Gastroesophageal sphincter (tissue), 4 donors: ENCODE results near the gene RUSF1. TPM values are rescaled to one million over a fixed set of nuclear protein-coding genes. Genes with fewer than 3 reads are reported as not detected.

Experiments used
- ATAC-seq: fragments of 150-250 bp; one replicate; pipeline ENCODE4 v1.9.1; 2016; ENCODE audit warnings: mild to moderate bottlenecking, moderate library complexity
- H3K27ac ChIP-seq, 4 donors: fragments of 200-600 bp; sonication (generic) in 3 of 4; 1 replicate in 3 of 4; 2 replicates in 1 of 4; pipeline ENCODE4 v1.5.1; 2016 to 2019
- H3K27me3 ChIP-seq: fragments of 200-600 bp; sonication (generic); one replicate; pipeline ENCODE4 v1.5.1; 2019
- H3K36me3 ChIP-seq, 2 donors: fragments of 200-600 bp; sonication (generic); one replicate each; pipeline ENCODE4 v1.5.1; 2019; ENCODE audit warnings: control low read depth in 1 of 2
- H3K4me1 ChIP-seq, 3 donors: fragments of 200-600 bp; sonication (generic); 1 replicate in 2 of 3; 2 replicates in 1 of 3; pipeline ENCODE4 v1.5.1; 2016 to 2019; ENCODE audit warnings: control low read depth in 2 of 3
- H3K4me3 ChIP-seq, 2 donors: fragments of 200-600 bp; sonication (generic); one replicate each; pipeline ENCODE4 v1.5.1; 2019; ENCODE audit warnings: mild to moderate bottlenecking in 1 of 2, moderate library complexity in 1 of 2
- H3K9me3 ChIP-seq, 3 donors: fragments of 200-600 bp; sonication (generic); one replicate each; pipeline ENCODE4 v1.5.1; 2017 to 2019; ENCODE audit warnings: control low read depth in 2 of 3
- CTCF ChIP-seq, 4 experiments: fragments of 200-600 bp in 2 of 4; fragments of 450-650 bp in 2 of 4; sonication (generic) in 1 of 4; IDR thresholded peaks; one replicate each; pipeline ENCODE4 v1.5.1; 2017 to 2019; ENCODE audit warnings: antibody characterized with exemption in 4 of 4, mild to moderate bottlenecking in 2 of 4, moderate library complexity in 2 of 4
- EP300 ChIP-seq: sonication (generic); formaldehyde crosslinking; IDR thresholded peaks from one replicate; pipeline ENCODE4 v1.6.1; 2017; ENCODE audit warnings: antibody characterized with exemption, mild to moderate bottlenecking
- POLR2A ChIP-seq, 2 donors: fragments of 450-650 bp; IDR thresholded peaks; one replicate each; pipeline ENCODE4 v1.6.1; 2017; ENCODE audit warnings: antibody characterized with exemption in 2 of 2, mild to moderate bottlenecking in 2 of 2, moderate library complexity in 1 of 2
- POLR2AphosphoS5 ChIP-seq: sonication (generic); formaldehyde crosslinking; IDR thresholded peaks from one replicate; pipeline ENCODE4 v1.6.1; 2017; ENCODE audit warnings: antibody characterized with exemption
- WGBS, 2 donors: methylation state at CpG; one replicate each; pipeline ENCODE4 v1.1.5; 2018; ENCODE audit warnings: low coverage in 1 of 2; 5-methylcytosine and 5-hydroxymethylcytosine counted together
- total RNA-seq, 4 donors: library from RNA; depleted of rRNA; stranded (reverse); fragments of >200 nt; gene quantifications; one replicate each; pipeline ENCODE4 v1.1.0, GENCODE V29; 2016

The RUSF1 gene
- total RNA-seq, 4 donors from 2014 or later, result 31.4 to 49.7 (median 43.3) TPM

- Histone ChIP-seq H3K27me3 (peaks cover 69% of the 10 kb centered on the region), H3K36me3 (no peaks in the 10 kb centered on the region), H3K9me3 (peaks cover 0 to 9% (median 0%) of the 10 kb centered on the region in 3 donors), H3K4me3 (peak overlapping the region in 1 of 2 donors; percentile 49), H3K27ac (no peak overlapping the region), H3K4me1 (peaks cover 0 to 9% (median 4%) of the 10 kb centered on the region in 3 donors)
- ATAC-seq, result no peak
- TF ChIP-seq POLR2AphosphoS5 (no peak), CTCF (IDR thresholded peaks at IDR 0.05) (no peak), EP300 (no peak), POLR2A (IDR thresholded peaks at IDR 0.05) (no peak)
- WGBS, 2 donors, result 81% methylated on average over 7 of the region's 21 CpGs; no CpG with 5 or more reads in 1 of the 2 donors
Observed at GRCh38 chr16:31536804-31537361, 28.7 kb upstream of the RUSF1 start.

GRCh38 chr16:31535737-31536136 is 27.5 kb upstream of the RUSF1 start:
- H3K27me3 ChIP-seq, result peaks cover 80% of the 10 kb centered on the region
- no peak overlapping the region for H3K4me3 ChIP-seq
- H3K9me3 ChIP-seq, result peaks cover 0 to 9% (median 0%) of the 10 kb centered on the region in 3 donors
- 46 to 56% methylated on average over 7 to 9 of the region's 9 CpGs for WGBS, 2 donors
- H3K27ac ChIP-seq, result no peak overlapping the region
- TF ChIP-seq POLR2AphosphoS5, result no peak
- TF ChIP-seq CTCF (IDR thresholded peaks at IDR 0.05), result no peak
- TF ChIP-seq POLR2A (IDR thresholded peaks at IDR 0.05), result no peak
- TF ChIP-seq EP300, result no peak
- no peaks in the 10 kb centered on the region for H3K36me3 ChIP-seq
- no peak for ATAC-seq
- peaks cover 0 to 9% (median 4%) of the 10 kb centered on the region in 3 donors for H3K4me1 ChIP-seq

GRCh38 chr16:31532896-31533295 is 24.7 kb upstream of the RUSF1 start:
- Histone ChIP-seq H3K27me3 (peaks cover 81% of the 10 kb centered on the region), H3K4me3 (no peak overlapping the region), H3K9me3 (no peaks in the 10 kb centered on the region), H3K4me1 (peaks cover 0 to 28% (median 10%) of the 10 kb centered on the region in 3 donors), H3K36me3 (no peaks in the 10 kb centered on the region), H3K27ac (no peak overlapping the region)
- ATAC-seq, result no peak
- no peak for TF ChIP-seq EP300
- no peak for TF ChIP-seq POLR2AphosphoS5
- no peak for TF ChIP-seq CTCF (IDR thresholded peaks at IDR 0.05)
- TF ChIP-seq POLR2A (IDR thresholded peaks at IDR 0.05), result no peak
- WGBS, 2 donors, result 80 to 86% methylated on average over 3 of the region's 4 CpGs

- Histone ChIP-seq H3K4me1 (peaks cover 0 to 20% (median 6%) of the 10 kb centered on the region in 3 donors), H3K9me3 (no peaks in the 10 kb centered on the region), H3K36me3 (no peaks in the 10 kb centered on the region), H3K27me3 (peaks cover 75% of the 10 kb centered on the region), H3K4me3 (no peak overlapping the region), H3K27ac (no peak overlapping the region)
- no peak for ATAC-seq
- TF ChIP-seq POLR2AphosphoS5 (no peak), EP300 (no peak), CTCF (IDR thresholded peaks at IDR 0.05) (no peak), POLR2A (IDR thresholded peaks at IDR 0.05) (no peak)
- WGBS, 2 donors, result 52 to 80% methylated on average over 1 to 2 of the region's 2 CpGs
Observed at GRCh38 chr16:31532120-31532519, 23.9 kb upstream of the RUSF1 start.

GRCh38 chr16:31531096-31531495 is 22.9 kb upstream of the RUSF1 start:
- no peaks in the 10 kb centered on the region for H3K9me3 ChIP-seq
- H3K4me3 ChIP-seq, result no peak overlapping the region
- ATAC-seq, result no peak
- TF ChIP-seq EP300, result no peak
- no peak for TF ChIP-seq POLR2AphosphoS5
- no peak for TF ChIP-seq CTCF (IDR thresholded peaks at IDR 0.05)
- TF ChIP-seq POLR2A (IDR thresholded peaks at IDR 0.05), result no peak
- peaks cover 0 to 19% (median 6%) of the 10 kb centered on the region in 3 donors for H3K4me1 ChIP-seq
- no peaks in the 10 kb centered on the region for H3K36me3 ChIP-seq
- 100% methylated on average over 1 of the region's 1 CpG for WGBS, 2 donors
- H3K27ac ChIP-seq, result no peak overlapping the region
- peaks cover 65% of the 10 kb centered on the region for H3K27me3 ChIP-seq
